Lower leg skin (tissue), 3 donors: ENCODE results near the gene FBXO11.

Experiments
- CTCF ChIP-seq, 3 donors: fragments of 450-650 bp; IDR thresholded peaks; one replicate each; pipeline ENCODE4 v1.5.1; 2016; ENCODE audit warnings: antibody characterized with exemption in 3 of 3, mild to moderate bottlenecking in 3 of 3, moderate library complexity in 2 of 3
- POLR2A ChIP-seq, 2 donors: fragments of 450-650 bp; IDR thresholded peaks; one replicate each; pipeline ENCODE4 v1.6.1; 2016 to 2017; ENCODE audit warnings: antibody characterized with exemption in 2 of 2, mild to moderate bottlenecking in 1 of 2, moderate library complexity in 1 of 2

GRCh38 chr2:47774567-47774966 lies 131.7 kb downstream of the FBXO11 start:
- TF ChIP-seq CTCF (IDR thresholded peaks at IDR 0.05) (no peak), POLR2A (IDR thresholded peaks at IDR 0.05) (no peak)
